Astrocyte (in vitro differentiated cells and primary cell): Measurements from ENCODE around the gene NXNL1.

Experiments used
- CTCF ChIP-seq: IDR thresholded peaks from 2 replicates; pipeline ENCODE4 v1.5.1; 2011; ENCODE audit warnings: low read depth, mild to moderate bottlenecking, inconsistent platforms, low read length, moderate library complexity; ENCODE audit not compliant: insufficient read depth
- EZH2 ChIP-seq: IDR thresholded peaks from 2 replicates; pipeline ENCODE4 v1.6.1; 2012; ENCODE audit warnings: mild to moderate bottlenecking, low read length, inconsistent platforms; ENCODE audit not compliant: insufficient read depth

DNA sequence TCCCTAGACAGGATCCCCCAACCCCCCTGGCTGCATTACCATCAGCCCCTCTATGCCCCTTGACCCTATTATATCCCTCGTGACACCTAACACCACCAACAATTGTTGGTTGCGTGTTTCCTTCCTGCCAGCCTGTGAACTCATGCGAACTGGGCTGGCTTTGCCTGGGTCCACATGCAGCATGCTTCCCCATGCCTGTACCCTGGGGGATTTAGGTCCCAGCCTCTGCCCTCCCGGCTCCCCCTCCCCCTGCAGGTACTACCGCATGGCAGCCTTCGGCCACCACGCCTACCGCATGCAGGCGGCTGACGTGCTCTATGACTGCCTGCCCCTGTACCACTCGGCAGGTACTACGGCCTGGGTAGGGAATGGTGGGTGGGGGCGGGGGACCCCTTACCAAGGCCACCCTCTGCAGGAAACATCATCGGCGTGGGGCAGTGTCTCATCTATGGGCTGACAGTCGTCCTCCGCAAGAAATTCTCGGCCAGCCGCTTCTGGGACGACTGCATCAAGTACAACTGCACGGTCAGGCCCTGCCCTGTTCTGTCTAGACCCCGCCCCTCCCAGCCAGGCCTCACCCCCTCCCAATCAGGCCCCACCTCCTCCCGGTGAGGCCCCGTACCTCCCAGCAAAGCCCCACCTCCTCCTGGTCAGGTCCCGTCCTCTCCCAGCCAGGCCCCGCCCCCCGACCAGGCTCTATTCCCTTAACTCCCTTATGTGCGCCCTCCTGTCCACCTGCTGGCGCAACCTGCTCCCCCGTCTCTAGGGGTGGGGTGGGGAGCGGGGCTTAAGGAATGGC lies 28.1 kb upstream of the NXNL1 start:
- no peak for TF ChIP-seq CTCF
- TF ChIP-seq EZH2, result no peak
